K562 (cell line): ENCODE results near the gene MALAT1. TPM values are rescaled to one million over a fixed set of nuclear protein-coding genes. Genes with fewer than 3 reads are reported as not detected.
A peak's percentile ranks its signal among the peaks of the same experiment; 100 is the strongest.

Source experiments
- BMI1 ChIP-seq: fragments of 150-350 bp; IDR thresholded peaks from 2 replicates; pipeline ENCODE4 v1.6.1; 2014; ENCODE audit warnings: low read length
- BRF1 ChIP-seq: IDR thresholded peaks from 3 replicates; pipeline ENCODE4 v1.6.1; 2011; ENCODE audit warnings: borderline replicate concordance, mild to moderate bottlenecking; ENCODE audit not compliant: insufficient read length; ENCODE audit errors: extremely low read depth
- CC2D1A ChIP-seq: fragments of 450-650 bp; IDR thresholded peaks from 2 replicates; pipeline ENCODE4 v1.6.1; 2017; ENCODE audit warnings: mild to moderate bottlenecking
- GATA2 ChIP-seq: sonication (generic); formaldehyde crosslinking; IDR thresholded peaks from 2 replicates; pipeline ENCODE4 v1.4.0; 2020; ENCODE audit warnings: mild to moderate bottlenecking, missing genetic modification reagents
- HNRNPH1 ChIP-seq: fragments of 200-400 bp; formaldehyde crosslinking; optimal IDR thresholded peaks from 2 replicates; pipeline ENCODE3; 2017; ENCODE audit warnings: low read depth, mild to moderate bottlenecking, low read length, moderate library complexity
- MLLT1 ChIP-seq, 2 experiments: fragments of 450-650 bp; IDR thresholded peaks; 2 replicates each; pipeline ENCODE4 v1.6.1; 2016
- MTA1 ChIP-seq: fragments of 450-650 bp; IDR thresholded peaks from 2 replicates; pipeline ENCODE4 v1.6.1; 2017; ENCODE audit warnings: borderline replicate concordance
- MYBL2 ChIP-seq, 2 experiments: fragments of 450-650 bp in 1 of 2; sonication (generic) in 1 of 2; formaldehyde crosslinking in 1 of 2; IDR thresholded peaks; 2 replicates each; pipeline versions ENCODE4 v1.6.1 to v1.8.1; 2017 to 2022; ENCODE audit warnings: borderline replicate concordance in 1 of 2, inconsistent platforms in 1 of 2, low read depth in 1 of 2, mild to moderate bottlenecking in 1 of 2, missing genetic modification reagents in 1 of 2, moderate library complexity in 1 of 2
- POLR2G ChIP-seq: fragments of 200-400 bp; formaldehyde crosslinking; IDR thresholded peaks from 2 replicates; pipeline ENCODE4 v1.6.1; 2017; ENCODE audit warnings: low read depth, mild to moderate bottlenecking, antibody characterized with exemption, low read length, moderate library complexity
- PTRF ChIP-seq: fragments of 450-650 bp; IDR thresholded peaks from 2 replicates; pipeline ENCODE4 v1.6.1; 2016; ENCODE audit warnings: mild to moderate bottlenecking, missing genetic modification characterization, missing compliant biosample characterization
- TAF7 ChIP-seq: fragments of 450-650 bp; IDR thresholded peaks from 2 replicates; pipeline ENCODE4 v1.6.1; 2016; ENCODE audit warnings: missing genetic modification characterization, missing compliant biosample characterization
- TGIF2 ChIP-seq: sonication (generic); formaldehyde crosslinking; IDR thresholded peaks from 2 replicates; pipeline ENCODE4 v1.8.1; 2022; ENCODE audit warnings: mild to moderate bottlenecking, missing genetic modification reagents, moderate library complexity
- ZBTB12 ChIP-seq: fragments of 250-450 bp; sonication (Bioruptor Pico); IDR thresholded peaks from 2 replicates; pipeline ENCODE4 v1.4.0; 2020
- ZNF134 ChIP-seq: fragments of 250-450 bp; sonication (Bioruptor Pico); conservative IDR thresholded peaks from 2 replicates; pipeline ENCODE4 v1.4.0; 2020
- ZZZ3 ChIP-seq: fragments of 450-650 bp; IDR thresholded peaks from 2 replicates; pipeline ENCODE4 v1.6.1; 2016; ENCODE audit warnings: antibody characterized with exemption, mild to moderate bottlenecking, moderate library complexity
- polyA plus RNA-seq, 8 experiments: library from polyadenylated mRNA; depleted of rRNA in 4 of 8; stranded (reverse) in 5 of 8; unstranded in 3 of 8; fragments of >200 nt; fragmentation: Nextera tagmentation in 2 of 8; fragmentation: Illumina TruSeq in 1 of 8; extraction: Ambion mirVana in 2 of 8; extraction: Trizol in 1 of 8; gene quantifications; 2 replicates each; pipeline versions ENCODE4 v1.2.1 to v1.2.3, GENCODE V29; 2011 to 2014; ENCODE audit warnings: inconsistent platforms in 1 of 8, missing spikeins in 1 of 8
- total RNA-seq, 7 experiments: library from RNA; depleted of rRNA in 6 of 7; stranded (reverse); fragments of >200 nt in 6 of 7; fragmentation: Illumina TruSeq in 2 of 7; extraction: Trizol in 2 of 7; gene quantifications; 2 replicates each; pipeline versions ENCODE4 v1.2.1 to v1.2.3, GENCODE V29; 2011 to 2021; ENCODE audit warnings: low replicate concordance in 1 of 7
- TF ChIP-seq, protein P1 (sequence below): sonication (generic); formaldehyde crosslinking; IDR thresholded peaks from 2 replicates; pipeline ENCODE4 v1.8.0; 2022; ENCODE audit warnings: mild to moderate bottlenecking, low read depth, missing genetic modification reagents
- TF ChIP-seq, protein P2 (sequence below): fragments of 450-650 bp; formaldehyde crosslinking; IDR thresholded peaks from 2 replicates; pipeline ENCODE4 v1.4.0; 2022; ENCODE audit warnings: mild to moderate bottlenecking, moderate library complexity
- TF ChIP-seq, protein P3 (sequence below): fragments of 150-350 bp; conservative IDR thresholded peaks from 2 replicates; pipeline ENCODE4 v1.6.1; 2014; ENCODE audit warnings: low read length
- TF ChIP-seq, protein P4 (sequence below): sonication (generic); formaldehyde crosslinking; IDR thresholded peaks from 2 replicates; pipeline ENCODE4 v1.9.0; 2022; ENCODE audit warnings: mild to moderate bottlenecking, missing genetic modification reagents

The MALAT1 gene
- total and polyA plus RNA-seq, 9 of the 15 experiments (the other 6 are each of a cell fraction or from before 2014, with no cell fraction given): 363 to 8,715 (median 2,351) TPM

DNA sequence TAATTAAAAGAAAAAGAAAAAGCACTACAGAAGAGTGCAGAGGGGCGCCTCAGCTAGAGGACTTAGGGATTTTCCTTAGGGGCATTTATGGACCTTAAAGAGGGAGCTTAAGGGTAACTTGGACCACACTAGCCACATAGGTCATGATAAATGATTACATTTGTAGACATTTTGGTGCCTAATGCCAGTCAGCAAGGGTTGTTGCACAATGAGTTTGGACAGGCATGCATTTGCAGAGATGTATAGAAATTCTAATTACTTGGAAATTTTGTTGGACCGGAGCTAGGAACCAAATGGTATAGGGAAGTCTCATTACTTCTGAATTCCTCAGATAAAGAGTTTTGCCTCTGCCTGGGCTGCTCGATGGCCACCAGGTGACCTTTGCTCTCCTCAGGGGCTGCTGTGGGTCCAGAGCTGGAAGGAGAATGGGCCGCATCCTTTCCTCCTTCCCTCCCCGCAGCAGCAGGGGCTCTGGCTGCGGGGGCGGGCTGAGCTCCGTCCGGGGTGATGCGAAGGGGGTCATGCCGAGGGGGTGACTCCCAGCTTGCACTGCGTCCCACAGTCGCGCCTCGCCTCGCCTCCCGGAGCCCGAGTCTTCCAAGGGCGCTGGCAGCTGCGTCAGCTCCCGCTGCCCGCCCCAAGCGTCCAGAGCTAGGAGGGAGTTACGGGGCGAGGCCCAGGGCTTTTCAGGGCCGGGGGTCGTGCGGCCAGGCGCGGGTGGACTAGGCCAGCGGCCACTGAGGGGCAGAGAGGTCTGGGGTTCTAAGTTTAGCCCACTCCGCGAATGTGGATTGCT lies 20.3 kb upstream of the MALAT1 start (continued):
- TF ChIP-seq, protein P1, sequence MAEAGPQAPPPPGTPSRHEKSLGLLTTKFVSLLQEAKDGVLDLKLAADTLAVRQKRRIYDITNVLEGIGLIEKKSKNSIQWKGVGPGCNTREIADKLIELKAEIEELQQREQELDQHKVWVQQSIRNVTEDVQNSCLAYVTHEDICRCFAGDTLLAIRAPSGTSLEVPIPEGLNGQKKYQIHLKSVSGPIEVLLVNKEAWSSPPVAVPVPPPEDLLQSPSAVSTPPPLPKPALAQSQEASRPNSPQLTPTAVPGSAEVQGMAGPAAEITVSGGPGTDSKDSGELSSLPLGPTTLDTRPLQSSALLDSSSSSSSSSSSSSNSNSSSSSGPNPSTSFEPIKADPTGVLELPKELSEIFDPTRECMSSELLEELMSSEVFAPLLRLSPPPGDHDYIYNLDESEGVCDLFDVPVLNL (CRISPR knock-in tag): peak; percentile 60; the same call in 1 of the 2 replicates
- TF ChIP-seq BRF1: no peak
- TF ChIP-seq, protein P2, sequence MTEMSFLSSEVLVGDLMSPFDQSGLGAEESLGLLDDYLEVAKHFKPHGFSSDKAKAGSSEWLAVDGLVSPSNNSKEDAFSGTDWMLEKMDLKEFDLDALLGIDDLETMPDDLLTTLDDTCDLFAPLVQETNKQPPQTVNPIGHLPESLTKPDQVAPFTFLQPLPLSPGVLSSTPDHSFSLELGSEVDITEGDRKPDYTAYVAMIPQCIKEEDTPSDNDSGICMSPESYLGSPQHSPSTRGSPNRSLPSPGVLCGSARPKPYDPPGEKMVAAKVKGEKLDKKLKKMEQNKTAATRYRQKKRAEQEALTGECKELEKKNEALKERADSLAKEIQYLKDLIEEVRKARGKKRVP (CRISPR knock-in tag): no peak
- no peak for TF ChIP-seq BMI1
- TF ChIP-seq ZZZ3: no peak
- TF ChIP-seq, protein P3, sequence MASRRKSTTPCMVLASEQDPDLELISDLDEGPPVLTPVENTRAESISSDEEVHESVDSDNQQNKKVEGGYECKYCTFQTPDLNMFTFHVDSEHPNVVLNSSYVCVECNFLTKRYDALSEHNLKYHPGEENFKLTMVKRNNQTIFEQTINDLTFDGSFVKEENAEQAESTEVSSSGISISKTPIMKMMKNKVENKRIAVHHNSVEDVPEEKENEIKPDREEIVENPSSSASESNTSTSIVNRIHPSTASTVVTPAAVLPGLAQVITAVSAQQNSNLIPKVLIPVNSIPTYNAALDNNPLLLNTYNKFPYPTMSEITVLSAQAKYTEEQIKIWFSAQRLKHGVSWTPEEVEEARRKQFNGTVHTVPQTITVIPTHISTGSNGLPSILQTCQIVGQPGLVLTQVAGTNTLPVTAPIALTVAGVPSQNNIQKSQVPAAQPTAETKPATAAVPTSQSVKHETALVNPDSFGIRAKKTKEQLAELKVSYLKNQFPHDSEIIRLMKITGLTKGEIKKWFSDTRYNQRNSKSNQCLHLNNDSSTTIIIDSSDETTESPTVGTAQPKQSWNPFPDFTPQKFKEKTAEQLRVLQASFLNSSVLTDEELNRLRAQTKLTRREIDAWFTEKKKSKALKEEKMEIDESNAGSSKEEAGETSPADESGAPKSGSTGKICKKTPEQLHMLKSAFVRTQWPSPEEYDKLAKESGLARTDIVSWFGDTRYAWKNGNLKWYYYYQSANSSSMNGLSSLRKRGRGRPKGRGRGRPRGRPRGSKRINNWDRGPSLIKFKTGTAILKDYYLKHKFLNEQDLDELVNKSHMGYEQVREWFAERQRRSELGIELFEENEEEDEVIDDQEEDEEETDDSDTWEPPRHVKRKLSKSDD: no peak
- no peak for TF ChIP-seq MTA1
- no peak for TF ChIP-seq PTRF (tag)
- TF ChIP-seq TAF7 (tag): no peak
- peak; percentile 9 to 72; a peak in 3 of 4 replicates for TF ChIP-seq MLLT1 (IDR thresholded peaks at IDR 0.05)
- peak; percentile 93 for TF ChIP-seq POLR2G
- no peak for TF ChIP-seq TGIF2 (CRISPR knock-in tag)
- TF ChIP-seq GATA2 (CRISPR knock-in tag): no peak
- TF ChIP-seq, protein P4, sequence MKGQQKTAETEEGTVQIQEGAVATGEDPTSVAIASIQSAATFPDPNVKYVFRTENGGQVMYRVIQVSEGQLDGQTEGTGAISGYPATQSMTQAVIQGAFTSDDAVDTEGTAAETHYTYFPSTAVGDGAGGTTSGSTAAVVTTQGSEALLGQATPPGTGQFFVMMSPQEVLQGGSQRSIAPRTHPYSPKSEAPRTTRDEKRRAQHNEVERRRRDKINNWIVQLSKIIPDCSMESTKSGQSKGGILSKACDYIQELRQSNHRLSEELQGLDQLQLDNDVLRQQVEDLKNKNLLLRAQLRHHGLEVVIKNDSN: no peak
- TF ChIP-seq ZNF134 (CRISPR knock-in tag): no peak
- no peak for TF ChIP-seq MYBL2 (IDR thresholded peaks at IDR 0.05; ENCODE audit: low read depth)
- no peak for TF ChIP-seq MYBL2 (CRISPR knock-in tag; IDR thresholded peaks at IDR 0.05; ENCODE audit: borderline replicate concordance)
- no peak for TF ChIP-seq HNRNPH1
- TF ChIP-seq CC2D1A: no peak
- no peak for TF ChIP-seq ZBTB12 (CRISPR knock-in tag)
